ENCODE data around the gene LHCGR.

GRCh38 chr2:48787580-48787979 is 32.1 kb upstream of the LHCGR start:
- TF ChIP-seq CTCF (IDR thresholded peaks at IDR 0.05): no peak
- no peak for TF ChIP-seq POLR2A (IDR thresholded peaks at IDR 0.05)
- TF ChIP-seq EP300 (IDR thresholded peaks at IDR 0.05; ENCODE audit: low read depth): no peak
